OCI-LY7 (cell line): Measurements from ENCODE around the gene SPATS2L.

ENCODE experiments used
- EZH2phosphoT487 ChIP-seq: fragments of 200-600 bp; sonication (generic); IDR thresholded peaks from 2 replicates; pipeline ENCODE4 v1.6.1; 2018; ENCODE audit warnings: low read depth, borderline replicate concordance, mild to moderate bottlenecking, mixed run types, antibody characterized with exemption, low read length, moderate library complexity, mixed read lengths
- TF ChIP-seq, protein P1 (sequence below): fragments of 200-600 bp; sonication (generic); conservative IDR thresholded peaks from 2 replicates; pipeline ENCODE4 v1.5.1; 2014; ENCODE audit warnings: mild to moderate bottlenecking, antibody characterized with exemption, low read length, moderate library complexity, mixed read lengths

DNA sequence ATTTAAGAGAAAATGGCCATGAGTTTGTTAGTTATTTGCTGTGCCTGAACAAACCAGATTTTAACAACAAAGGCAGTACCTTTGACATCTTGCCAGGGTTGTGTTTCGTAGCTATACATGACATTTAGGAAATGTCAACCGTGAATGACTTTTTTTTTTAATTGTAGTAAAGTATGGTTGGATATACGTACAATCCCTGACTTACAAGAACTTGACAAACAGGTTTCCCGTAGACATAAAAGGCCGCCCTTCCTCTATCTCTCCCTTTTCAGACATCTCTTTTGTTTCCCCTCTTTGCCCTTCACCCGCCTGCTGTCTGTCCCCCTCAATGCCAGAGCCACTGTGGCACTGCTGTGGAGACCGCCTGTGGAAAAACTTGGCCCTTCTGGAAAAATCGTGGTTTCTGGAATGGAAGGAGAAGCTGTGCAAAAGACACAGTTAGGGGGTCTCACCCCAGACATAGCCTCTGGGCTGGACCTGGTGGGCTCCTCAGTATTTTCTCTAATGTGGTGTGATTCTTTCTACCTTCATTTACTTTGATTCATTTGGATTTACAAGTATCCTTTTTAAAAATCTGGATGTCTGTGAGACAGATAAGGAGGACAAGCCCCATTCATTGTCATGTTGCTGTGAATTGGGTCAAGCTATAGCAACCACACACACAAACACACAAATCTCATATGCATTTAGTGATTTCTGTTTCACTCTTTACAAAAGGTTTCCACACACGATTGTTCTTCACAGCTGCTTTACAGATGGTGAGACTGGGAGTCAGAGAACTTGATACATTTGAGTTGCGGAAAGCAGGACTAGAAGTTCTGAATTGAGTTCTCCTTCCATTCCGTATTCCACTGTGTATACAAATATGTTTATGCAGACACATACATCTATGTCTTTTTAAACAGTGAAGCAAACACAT lies 48.6 kb downstream of the SPATS2L start:
- TF ChIP-seq, protein P1, sequence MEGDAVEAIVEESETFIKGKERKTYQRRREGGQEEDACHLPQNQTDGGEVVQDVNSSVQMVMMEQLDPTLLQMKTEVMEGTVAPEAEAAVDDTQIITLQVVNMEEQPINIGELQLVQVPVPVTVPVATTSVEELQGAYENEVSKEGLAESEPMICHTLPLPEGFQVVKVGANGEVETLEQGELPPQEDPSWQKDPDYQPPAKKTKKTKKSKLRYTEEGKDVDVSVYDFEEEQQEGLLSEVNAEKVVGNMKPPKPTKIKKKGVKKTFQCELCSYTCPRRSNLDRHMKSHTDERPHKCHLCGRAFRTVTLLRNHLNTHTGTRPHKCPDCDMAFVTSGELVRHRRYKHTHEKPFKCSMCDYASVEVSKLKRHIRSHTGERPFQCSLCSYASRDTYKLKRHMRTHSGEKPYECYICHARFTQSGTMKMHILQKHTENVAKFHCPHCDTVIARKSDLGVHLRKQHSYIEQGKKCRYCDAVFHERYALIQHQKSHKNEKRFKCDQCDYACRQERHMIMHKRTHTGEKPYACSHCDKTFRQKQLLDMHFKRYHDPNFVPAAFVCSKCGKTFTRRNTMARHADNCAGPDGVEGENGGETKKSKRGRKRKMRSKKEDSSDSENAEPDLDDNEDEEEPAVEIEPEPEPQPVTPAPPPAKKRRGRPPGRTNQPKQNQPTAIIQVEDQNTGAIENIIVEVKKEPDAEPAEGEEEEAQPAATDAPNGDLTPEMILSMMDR, result no peak
- TF ChIP-seq EZH2phosphoT487, result no peak
